ENCODE data around the gene ESPNL.

Gene ESPNL

DNA sequence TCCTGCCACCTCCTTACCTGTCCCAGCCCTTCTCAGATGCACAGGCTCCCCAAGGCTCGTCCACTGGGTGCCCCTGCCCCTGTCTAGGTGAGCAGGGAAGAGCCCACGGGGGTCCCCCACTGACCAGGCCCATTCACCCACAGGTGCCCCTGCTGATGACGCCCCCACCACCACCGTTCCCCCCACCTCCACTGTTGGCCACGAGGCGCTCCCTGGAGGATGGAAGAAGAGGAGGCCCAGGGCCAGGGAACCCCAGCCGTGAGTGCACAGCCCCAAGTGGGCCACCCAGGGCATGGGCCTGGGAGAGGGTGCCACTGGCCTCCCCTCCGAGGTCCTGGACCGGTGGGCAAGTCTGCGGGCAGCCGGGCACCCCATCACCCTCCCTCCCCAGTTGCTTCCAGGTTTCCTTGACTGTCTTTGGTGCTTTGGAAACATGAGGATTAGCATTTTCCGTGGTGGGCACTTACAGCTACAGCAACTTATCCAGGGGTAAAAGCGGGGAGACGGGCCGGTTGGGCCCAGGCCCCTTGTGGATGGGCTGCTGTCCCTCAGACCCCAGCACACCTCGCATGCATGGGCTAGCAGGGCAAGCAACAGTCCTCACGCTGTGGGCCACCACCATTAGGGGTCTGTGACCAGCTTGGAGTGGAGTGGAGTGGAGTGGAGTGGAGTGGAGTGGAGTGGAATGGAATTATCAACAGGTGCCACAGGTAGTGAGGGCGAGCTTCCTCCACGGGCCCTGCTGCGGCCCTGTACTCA is 25.2 kb downstream of the ESPNL start:
- H3K4me1 Mint-ChIP-seq = no peaks in the 10 kb centered on the region
- no peak for ATAC-seq
- no peaks in the 10 kb centered on the region for H3K9me3 Mint-ChIP-seq

DNA sequence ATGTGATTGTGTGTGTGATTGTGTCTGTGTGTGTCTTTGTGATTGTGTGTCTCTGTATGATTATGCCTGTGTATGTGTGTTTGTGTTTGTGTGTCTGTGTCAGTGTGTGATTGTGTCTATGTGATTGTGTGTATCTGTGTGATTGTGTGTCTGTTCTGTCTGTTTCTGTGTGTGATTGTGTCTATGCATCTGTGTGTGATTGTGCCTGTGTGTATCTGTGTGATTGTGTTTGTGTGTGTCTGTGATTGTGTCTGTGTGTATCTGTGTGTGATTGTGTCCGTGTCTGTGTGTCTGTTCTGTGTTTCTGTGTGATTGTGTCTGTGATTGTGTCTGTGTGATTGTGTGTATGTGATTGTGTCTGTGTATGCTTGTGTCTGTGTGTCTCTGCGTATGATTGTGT is 26.2 kb downstream of the ESPNL start:
- DNase-seq (no peak), ATAC-seq (no peak)
- Mint-ChIP-seq H3K27ac (no peak overlapping the region), H3K4me1 (no peaks in the 10 kb centered on the region), H3K9me3 (no peaks in the 10 kb centered on the region), H3K4me3 (no peak overlapping the region), H3K27me3 (no peaks in the 10 kb centered on the region)

More for the DNA sequence above, 25.2 kb downstream of the ESPNL start:
- H3K4me3 Mint-ChIP-seq = no peak overlapping the region
- no peak for DNase-seq
- H3K27me3 Mint-ChIP-seq = no peaks in the 10 kb centered on the region
- H3K27ac Mint-ChIP-seq = no peak overlapping the region

GRCh38 chr2:238126775-238127164 is 26.6 kb downstream of the ESPNL start:
- Mint-ChIP-seq H3K4me3 (no peak overlapping the region), H3K27me3 (no peaks in the 10 kb centered on the region), H3K27ac (no peak overlapping the region), H3K4me1 (no peaks in the 10 kb centered on the region), H3K9me3 (no peaks in the 10 kb centered on the region)
- no peak for ATAC-seq
- DNase-seq = no peak

- DNase-seq (peak in 1 of 2 donors; percentile 33), ATAC-seq (no peak)
- Mint-ChIP-seq H3K4me1 (no peaks in the 10 kb centered on the region), H3K27ac (peak overlapping the region in 1 of 2 donors; percentile 5), H3K4me3 (peak overlapping the region in 1 of 2 donors; percentile 45), H3K9me3 (no peaks in the 10 kb centered on the region), H3K27me3 (no peaks in the 10 kb centered on the region)
Measured at GRCh38 chr2:238127165-238128060, 27.3 kb downstream of the ESPNL start.

GRCh38 chr2:238128061-238128440 is 27.9 kb downstream of the ESPNL start:
- ATAC-seq (no peak), DNase-seq (no peak)
- Mint-ChIP-seq H3K9me3 (no peaks in the 10 kb centered on the region), H3K27ac (peak overlapping the region in 1 of 2 donors; percentile 5), H3K4me1 (no peaks in the 10 kb centered on the region), H3K4me3 (peak overlapping the region in 1 of 2 donors; percentile 45), H3K27me3 (no peaks in the 10 kb centered on the region)

GRCh38 chr2:238128534-238129001 is 28.4 kb downstream of the ESPNL start:
- Mint-ChIP-seq H3K27ac (no peak overlapping the region), H3K4me1 (no peaks in the 10 kb centered on the region), H3K9me3 (no peaks in the 10 kb centered on the region), H3K27me3 (no peaks in the 10 kb centered on the region), H3K4me3 (no peak overlapping the region)
- no peak for ATAC-seq
- no peak for DNase-seq

- H3K4me3 Mint-ChIP-seq = no peak overlapping the region
- no peak for ATAC-seq
Measured at GRCh38 chr2:238129166-238130010, 29.2 kb downstream of the ESPNL start.

GRCh38 chr2:238130111-238130695 is 30.1 kb downstream of the ESPNL start:
- DNase-seq (no peak), ATAC-seq (peak; percentile 27)
- no peaks in the 10 kb centered on the region for H3K4me1 Mint-ChIP-seq
- no peak overlapping the region for H3K4me3 Mint-ChIP-seq
- H3K27ac Mint-ChIP-seq = no peak overlapping the region
- H3K9me3 Mint-ChIP-seq = no peaks in the 10 kb centered on the region
- H3K27me3 Mint-ChIP-seq = no peaks in the 10 kb centered on the region

More at GRCh38 chr2:238129166-238130010, 29.2 kb downstream of the ESPNL start:
- DNase-seq = no peak
- H3K27me3 Mint-ChIP-seq = no peaks in the 10 kb centered on the region
- H3K9me3 Mint-ChIP-seq = no peaks in the 10 kb centered on the region
- H3K4me1 Mint-ChIP-seq = no peaks in the 10 kb centered on the region
- no peak overlapping the region for H3K27ac Mint-ChIP-seq

DNA sequence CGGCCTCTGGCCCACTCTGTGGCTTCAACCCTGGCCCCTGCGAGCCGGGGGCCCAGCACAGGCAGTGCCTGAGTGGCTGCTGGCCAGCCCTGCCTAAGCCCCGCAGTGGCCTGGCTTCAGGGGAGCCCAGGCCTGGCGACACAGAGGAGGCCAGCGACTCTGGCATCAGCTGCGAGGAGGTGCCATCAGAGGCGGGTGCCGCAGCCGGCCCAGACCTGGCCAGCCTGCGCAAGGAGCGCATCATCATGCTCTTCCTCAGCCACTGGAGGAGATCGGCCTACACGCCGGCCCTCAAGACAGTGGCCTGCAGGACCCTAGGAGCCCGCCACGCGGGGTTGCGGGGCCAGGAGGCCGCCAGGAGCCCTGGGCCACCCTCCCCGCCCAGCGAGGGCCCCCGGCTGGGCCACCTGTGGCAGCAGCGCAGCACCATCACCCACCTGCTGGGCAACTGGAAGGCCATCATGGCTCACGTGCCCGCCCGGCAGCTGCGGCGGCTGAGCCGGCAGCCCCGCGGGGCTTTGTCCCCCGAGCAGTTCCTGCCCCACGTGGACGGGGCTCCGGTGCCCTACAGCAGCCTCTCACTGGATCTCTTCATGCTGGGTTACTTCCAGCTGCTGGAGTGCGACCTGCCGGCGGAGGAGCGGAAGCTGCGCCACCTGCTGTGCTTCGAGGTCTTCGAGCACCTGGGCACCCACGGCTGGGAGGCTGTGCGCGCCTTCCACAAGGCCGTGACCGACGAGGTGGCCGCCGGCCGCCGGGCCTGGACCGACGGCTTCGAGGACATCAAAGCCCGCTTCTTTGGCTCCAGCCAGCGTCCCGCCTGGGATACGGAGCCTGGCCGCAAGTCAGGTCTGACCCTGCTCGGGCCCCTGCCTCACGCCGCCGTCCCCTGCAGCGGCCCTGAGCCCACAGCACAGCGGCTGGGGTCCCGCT is 30.8 kb downstream of the ESPNL start:
- ATAC-seq (peak; percentile 33), DNase-seq (no peak)
- Mint-ChIP-seq H3K4me1 (no peaks in the 10 kb centered on the region), H3K27me3 (no peaks in the 10 kb centered on the region), H3K27ac (no peak overlapping the region), H3K4me3 (no peak overlapping the region), H3K9me3 (no peaks in the 10 kb centered on the region)

DNA sequence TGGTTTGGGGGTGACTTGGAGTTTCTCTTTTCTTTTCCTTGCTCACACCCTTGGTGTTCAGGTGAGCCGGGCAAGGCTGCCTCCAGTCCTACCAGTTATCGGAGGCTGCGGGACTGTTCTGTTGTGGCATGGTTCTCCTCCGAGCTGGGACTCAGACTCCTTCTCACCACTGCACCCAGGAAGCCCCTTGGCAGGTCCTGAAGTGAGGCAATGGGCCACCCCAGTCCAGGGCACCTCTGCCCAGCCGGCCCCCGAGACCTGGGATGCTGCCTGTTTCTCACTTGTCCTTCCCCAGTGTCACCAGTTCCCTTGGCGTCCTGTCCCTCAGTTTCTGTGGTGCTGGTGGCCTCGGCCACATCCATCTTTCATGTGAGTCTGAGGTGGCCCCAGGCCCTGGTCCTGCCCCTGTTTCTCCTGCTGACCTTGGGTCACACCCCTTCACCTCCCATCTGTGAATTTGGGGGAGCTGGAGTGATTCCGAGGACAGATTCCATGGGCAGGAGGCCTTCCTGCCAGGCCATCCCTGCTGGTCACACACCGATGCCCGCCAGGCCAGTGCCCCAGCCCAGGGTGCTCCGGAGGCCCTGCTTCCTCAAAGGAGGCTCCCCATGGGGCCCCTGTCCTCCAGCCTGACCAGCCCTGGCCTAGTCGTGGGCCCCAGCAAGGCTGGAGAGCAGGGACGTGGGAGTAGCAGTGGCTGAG is 31.8 kb downstream of the ESPNL start:
- Mint-ChIP-seq H3K4me1 (no peaks in the 10 kb centered on the region), H3K27me3 (no peaks in the 10 kb centered on the region)
- no peak for ATAC-seq

GRCh38 chr2:238132463-238133450 is 32.6 kb downstream of the ESPNL start:
- DNase-seq (no peak), ATAC-seq (peak; percentile 11)
- no peaks in the 10 kb centered on the region for H3K27me3 Mint-ChIP-seq
- no peaks in the 10 kb centered on the region for H3K9me3 Mint-ChIP-seq
- no peak overlapping the region for H3K4me3 Mint-ChIP-seq
- H3K4me1 Mint-ChIP-seq = no peaks in the 10 kb centered on the region
- no peak overlapping the region for H3K27ac Mint-ChIP-seq

More for the DNA sequence above, 31.8 kb downstream of the ESPNL start:
- Mint-ChIP-seq H3K27ac (no peak overlapping the region), H3K9me3 (no peaks in the 10 kb centered on the region), H3K4me3 (no peak overlapping the region)
- DNase-seq = no peak

GRCh38 chr2:238133499-238134392 is 33.6 kb downstream of the ESPNL start:
- no peak overlapping the region for H3K4me3 Mint-ChIP-seq
- no peaks in the 10 kb centered on the region for H3K27me3 Mint-ChIP-seq
- no peaks in the 10 kb centered on the region for H3K4me1 Mint-ChIP-seq
- DNase-seq = no peak
- no peak overlapping the region for H3K27ac Mint-ChIP-seq
- H3K9me3 Mint-ChIP-seq = no peaks in the 10 kb centered on the region
- ATAC-seq = no peak
